Endodermal cell (in vitro differentiated cells): Measurements from ENCODE around the gene TRABD2B. TPM values are rescaled to one million over a fixed set of nuclear protein-coding genes. Genes with fewer than 3 reads are reported as not detected.

Experiments
- DNase-seq: peaks from one replicate; pipeline ENCODE4 v3.0.0-alpha.2; 2017
- H3K27ac ChIP-seq: 2 replicates; pipeline ENCODE4 v1.5.1; 2013; ENCODE audit warnings: mild to moderate bottlenecking, low read depth, low read length, moderate library complexity
- H3K27me3 ChIP-seq: 2 replicates; pipeline ENCODE4 v1.6.1; 2013; ENCODE audit warnings: mild to moderate bottlenecking, low read length, moderate library complexity; ENCODE audit not compliant: insufficient read depth, control insufficient read depth, poor library complexity, severe bottlenecking
- H3K36me3 ChIP-seq: 2 replicates; pipeline ENCODE4 v1.7.0; 2013; ENCODE audit warnings: mild to moderate bottlenecking, low read length, moderate library complexity; ENCODE audit not compliant: control insufficient read depth, insufficient read depth
- H3K4me1 ChIP-seq: one replicate; pipeline ENCODE4 v1.7.0; 2013; ENCODE audit warnings: low read length; ENCODE audit not compliant: control insufficient read depth, insufficient read depth
- H3K4me3 ChIP-seq: 2 replicates; pipeline ENCODE4 v1.5.1; 2013; ENCODE audit warnings: mild to moderate bottlenecking, low read length, moderate library complexity
- H3K9ac ChIP-seq: 2 replicates; pipeline ENCODE4 v1.6.1; 2013; ENCODE audit warnings: mild to moderate bottlenecking, low read length, moderate library complexity; ENCODE audit not compliant: poor library complexity, severe bottlenecking; ENCODE audit errors: extremely low read depth
- H3K9me3 ChIP-seq: 2 replicates; pipeline ENCODE4 v1.6.1; 2013; ENCODE audit warnings: mild to moderate bottlenecking, low read length, moderate library complexity; ENCODE audit not compliant: control insufficient read depth
- H3K27ac Mint-ChIP-seq: 2 replicates; pipeline ENCODE4 v1.8.0; 2020; ENCODE audit warnings: mixed read lengths
- H3K27me3 Mint-ChIP-seq: 2 replicates; pipeline ENCODE4 v1.8.0; 2021; ENCODE audit warnings: mild to moderate bottlenecking, mixed read lengths; ENCODE audit not compliant: insufficient read depth
- H3K36me3 Mint-ChIP-seq: 2 replicates; pipeline ENCODE4 v1.8.0; 2020; ENCODE audit warnings: low read depth, mixed read lengths
- H3K4me1 Mint-ChIP-seq: 2 replicates; pipeline ENCODE4 v1.8.0; 2020; ENCODE audit warnings: mixed read lengths
- H3K4me3 Mint-ChIP-seq: 2 replicates; pipeline ENCODE4 v1.8.0; 2020; ENCODE audit warnings: mild to moderate bottlenecking, moderate library complexity, mixed read lengths
- H3K9me3 Mint-ChIP-seq: 2 replicates; pipeline ENCODE4 v1.8.0; 2020; ENCODE audit warnings: mild to moderate bottlenecking, mixed read lengths
- WGBS, 2 experiments: methylation state at CpG; one replicate each; pipeline versions ENCODE4 v1.1.5 to v1.1.7; 2013; ENCODE audit warnings: missing lambda C conversion rate in 2 of 2, mixed read lengths in 1 of 2; ENCODE audit not compliant: insufficient coverage in 1 of 2, insufficient read length in 1 of 2; 5-methylcytosine and 5-hydroxymethylcytosine counted together
- total RNA-seq, 2 donors: library from RNA; stranded (reverse); fragmentation: NEBNext Ultra II Directional in 1 of 2; extraction: Animal tissue kit (Norgen Biotek cat#: 25700) in 1 of 2; gene quantifications; 2 replicates in 1 of 2; 3 replicates in 1 of 2; pipeline ENCODE4 v1.2.1, GENCODE V29; 2021
- TF ChIP-seq, protein P1 (sequence below): fragments of 200-600 bp; sonication (generic); conservative IDR thresholded peaks from 2 replicates; pipeline ENCODE4 v1.5.0; 2021; ENCODE audit warnings: antibody characterized with exemption, mild to moderate bottlenecking

Gene TRABD2B
- total RNA-seq, 2 donors from 2014 or later: 24.4 to 28.0 TPM

DNA sequence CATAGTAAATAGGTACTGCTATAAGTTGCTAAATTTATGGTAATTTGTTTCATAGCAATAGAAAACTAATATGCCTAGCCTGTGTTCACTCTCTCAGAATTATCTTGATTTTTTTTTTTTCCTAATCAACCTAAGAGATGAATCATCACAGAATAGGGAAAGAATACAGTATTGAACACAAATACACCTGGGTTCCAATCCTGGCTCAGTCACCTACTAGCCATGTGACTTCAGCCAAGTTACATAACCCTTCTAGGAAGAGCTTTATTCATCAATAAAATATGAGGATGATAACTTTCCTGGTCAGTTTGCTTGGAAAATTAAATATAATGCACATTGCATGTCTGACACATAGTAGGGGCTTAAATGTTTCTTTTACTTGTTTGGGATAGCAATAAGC is 279.8 kb downstream of the TRABD2B start:
- no peak overlapping the region for H3K4me3 ChIP-seq
- H3K36me3 Mint-ChIP-seq: no peaks in the 10 kb centered on the region
- no peak overlapping the region for H3K4me3 Mint-ChIP-seq
- peaks cover 2% of the 10 kb centered on the region for H3K4me1 Mint-ChIP-seq
- no peaks in the 10 kb centered on the region for H3K36me3 ChIP-seq
- H3K27me3 ChIP-seq: peaks cover 100% of the 10 kb centered on the region
- no peak overlapping the region for H3K27ac ChIP-seq
- no peaks in the 10 kb centered on the region for H3K9me3 Mint-ChIP-seq
- H3K4me1 ChIP-seq: no peaks in the 10 kb centered on the region
- TF ChIP-seq, protein P1, sequence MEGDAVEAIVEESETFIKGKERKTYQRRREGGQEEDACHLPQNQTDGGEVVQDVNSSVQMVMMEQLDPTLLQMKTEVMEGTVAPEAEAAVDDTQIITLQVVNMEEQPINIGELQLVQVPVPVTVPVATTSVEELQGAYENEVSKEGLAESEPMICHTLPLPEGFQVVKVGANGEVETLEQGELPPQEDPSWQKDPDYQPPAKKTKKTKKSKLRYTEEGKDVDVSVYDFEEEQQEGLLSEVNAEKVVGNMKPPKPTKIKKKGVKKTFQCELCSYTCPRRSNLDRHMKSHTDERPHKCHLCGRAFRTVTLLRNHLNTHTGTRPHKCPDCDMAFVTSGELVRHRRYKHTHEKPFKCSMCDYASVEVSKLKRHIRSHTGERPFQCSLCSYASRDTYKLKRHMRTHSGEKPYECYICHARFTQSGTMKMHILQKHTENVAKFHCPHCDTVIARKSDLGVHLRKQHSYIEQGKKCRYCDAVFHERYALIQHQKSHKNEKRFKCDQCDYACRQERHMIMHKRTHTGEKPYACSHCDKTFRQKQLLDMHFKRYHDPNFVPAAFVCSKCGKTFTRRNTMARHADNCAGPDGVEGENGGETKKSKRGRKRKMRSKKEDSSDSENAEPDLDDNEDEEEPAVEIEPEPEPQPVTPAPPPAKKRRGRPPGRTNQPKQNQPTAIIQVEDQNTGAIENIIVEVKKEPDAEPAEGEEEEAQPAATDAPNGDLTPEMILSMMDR: no peak
- no peak overlapping the region for H3K27ac Mint-ChIP-seq
- no peaks in the 10 kb centered on the region for H3K9me3 ChIP-seq
- H3K9ac ChIP-seq: no peak overlapping the region
- no peak for DNase-seq
- peaks cover 90% of the 10 kb centered on the region for H3K27me3 Mint-ChIP-seq

DNA sequence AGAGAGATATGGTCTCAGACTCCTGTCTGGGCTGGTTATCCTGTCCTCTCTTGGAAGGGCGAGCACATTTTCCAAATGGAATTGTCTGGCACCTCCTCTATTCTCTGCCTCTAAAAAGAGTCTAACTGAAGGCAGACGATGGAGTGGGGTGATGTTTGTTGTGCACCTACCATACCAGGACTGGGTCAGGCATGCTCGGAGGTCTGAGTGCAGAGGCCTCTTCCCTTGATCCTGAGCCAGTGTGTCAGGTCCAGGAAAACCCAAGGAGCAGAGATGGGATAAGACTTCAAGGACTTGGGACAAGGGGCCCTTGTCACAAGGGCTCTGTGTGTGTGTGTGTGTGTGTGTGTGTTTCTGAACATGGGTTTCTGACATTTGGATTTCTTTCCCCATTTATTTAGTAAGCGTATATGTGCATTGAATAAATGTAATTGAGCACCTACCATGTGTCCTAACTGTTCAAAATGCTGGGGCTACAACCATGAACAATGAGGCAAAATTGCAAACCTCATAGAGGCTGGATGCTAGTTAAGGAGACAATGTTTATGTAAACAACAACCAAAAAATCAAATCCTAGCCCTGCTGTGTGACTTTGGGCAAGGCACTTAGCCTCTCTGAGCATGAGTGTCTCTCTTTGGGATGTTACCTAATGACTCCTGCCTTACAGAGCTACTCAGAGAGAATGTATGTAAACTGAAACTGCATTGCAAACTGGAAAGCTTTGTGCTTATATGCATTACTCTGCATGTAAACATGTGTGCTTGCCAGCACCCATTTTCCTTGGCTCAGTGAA is 283.0 kb downstream of the TRABD2B start:
- WGBS, 2 experiments: 79 to 94% methylated on average over 4 of the region's 4 CpGs
- no peak for DNase-seq
- Histone ChIP-seq H3K4me1 (no peaks in the 10 kb centered on the region), H3K27me3 (peaks cover 97% of the 10 kb centered on the region), H3K9ac (no peak overlapping the region), H3K36me3 (no peaks in the 10 kb centered on the region), H3K4me3 (no peak overlapping the region), H3K27ac (no peak overlapping the region), H3K9me3 (no peaks in the 10 kb centered on the region)
- no peaks in the 10 kb centered on the region for H3K36me3 Mint-ChIP-seq
- H3K27ac Mint-ChIP-seq: no peak overlapping the region
- H3K9me3 Mint-ChIP-seq: no peaks in the 10 kb centered on the region
- H3K4me1 Mint-ChIP-seq: peaks cover 5% of the 10 kb centered on the region
- no peak overlapping the region for H3K4me3 Mint-ChIP-seq
- TF ChIP-seq, protein P1: no peak
- peaks cover 86% of the 10 kb centered on the region for H3K27me3 Mint-ChIP-seq

DNA sequence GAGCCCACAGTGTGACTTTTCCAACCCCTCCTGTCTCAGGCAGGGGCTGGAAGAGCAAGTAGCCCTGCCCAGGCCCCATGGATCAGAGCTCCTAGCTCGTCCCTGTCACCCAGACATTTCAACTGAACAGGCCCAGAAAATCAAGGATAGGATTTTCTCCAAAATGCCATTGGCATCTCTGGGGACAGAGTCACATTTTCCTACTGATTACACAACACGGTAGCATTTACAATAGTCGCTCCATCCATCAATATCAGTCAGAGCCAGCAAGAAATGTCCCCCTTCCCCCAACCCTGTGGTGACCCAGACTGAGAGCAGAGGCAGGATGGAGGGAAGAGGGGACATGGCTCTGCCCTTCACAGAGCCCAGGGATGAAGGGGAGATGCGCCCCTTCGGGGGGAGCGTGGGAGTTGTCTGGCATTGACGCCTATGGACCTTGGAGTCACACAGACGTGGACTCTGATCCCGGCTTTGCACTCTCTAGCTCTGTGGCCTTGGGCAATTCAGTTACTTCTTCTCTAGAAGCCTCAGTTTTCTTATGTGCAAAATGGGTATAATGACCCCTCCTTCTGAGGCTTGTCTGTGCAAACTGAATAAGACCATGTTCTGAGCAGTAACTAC is 283.7 kb downstream of the TRABD2B start:
- H3K4me1 ChIP-seq: no peaks in the 10 kb centered on the region
- H3K9ac ChIP-seq: no peak overlapping the region
- Mint-ChIP-seq H3K9me3 (no peaks in the 10 kb centered on the region), H3K4me3 (no peak overlapping the region), H3K27ac (no peak overlapping the region), H3K27me3 (peaks cover 87% of the 10 kb centered on the region), H3K4me1 (peaks cover 5% of the 10 kb centered on the region), H3K36me3 (no peaks in the 10 kb centered on the region)
- H3K27ac ChIP-seq: no peak overlapping the region
- H3K9me3 ChIP-seq: no peaks in the 10 kb centered on the region
- no peak overlapping the region for H3K4me3 ChIP-seq
- DNase-seq: peak; percentile 23
- TF ChIP-seq, protein P1: no peak
- H3K36me3 ChIP-seq: no peaks in the 10 kb centered on the region
- 82 to 91% methylated on average over 8 to 9 of the region's 9 CpGs for WGBS, 2 experiments
- peaks cover 97% of the 10 kb centered on the region for H3K27me3 ChIP-seq
